Heart right ventricle (tissue), 16 donors: Measurements from ENCODE around the gene MAD2L1BP. TPM values are rescaled to one million over a fixed set of nuclear protein-coding genes. Genes with fewer than 3 reads are reported as not detected.

Experiments used
- ATAC-seq, 8 donors: fragments of 200-7000 bp; cut with Tn5 transposase; one replicate each; pipeline ENCODE4 v1.9.1; 2020; ENCODE audit warnings: mild to moderate bottlenecking in 8 of 8, moderate library complexity in 8 of 8, moderate number of reproducible peaks in 1 of 8
- DNase-seq, 2 donors: peaks; one replicate each; pipeline ENCODE4 v3.0.0-alpha.2; 2020
- H3K27ac ChIP-seq, 10 donors: fragments of 200-600 bp; sonication (generic) in 2 of 10; one replicate each; pipeline versions ENCODE4 v1.5.0 to v1.8.0; 2020 to 2022; ENCODE audit warnings: mild to moderate bottlenecking in 3 of 10
- H3K27me3 ChIP-seq, 7 donors: fragments of 200-600 bp; one replicate each; pipeline ENCODE4 v1.8.0; 2021 to 2022; ENCODE audit warnings: mild to moderate bottlenecking in 2 of 7
- H3K36me3 ChIP-seq, 9 donors: fragments of 200-600 bp; sonication (generic) in 1 of 9; one replicate each; pipeline versions ENCODE4 v1.5.0 to v1.8.0; 2020 to 2022; ENCODE audit warnings: mild to moderate bottlenecking in 2 of 9
- H3K4me1 ChIP-seq, 9 donors: fragments of 200-600 bp; sonication (generic) in 1 of 9; one replicate each; pipeline versions ENCODE4 v1.5.0 to v1.8.0; 2020 to 2022; ENCODE audit warnings: mild to moderate bottlenecking in 4 of 9
- H3K4me3 ChIP-seq, 10 donors: fragments of 200-600 bp; sonication (generic) in 2 of 10; one replicate each; pipeline versions ENCODE4 v1.5.0 to v1.8.0; 2020 to 2022; ENCODE audit warnings: mild to moderate bottlenecking in 7 of 10, moderate library complexity in 2 of 10
- H3K9me3 ChIP-seq, 11 donors: fragments of 200-600 bp in 10 of 11; sonication (generic) in 2 of 11; one replicate each; pipeline versions ENCODE4 v1.5.0 to v1.8.0; 2013 to 2022; ENCODE audit warnings: mild to moderate bottlenecking in 2 of 11, control low read depth in 1 of 11, moderate library complexity in 1 of 11
- CTCF ChIP-seq, 9 donors: fragments of 200-600 bp; sonication (generic) in 2 of 9; IDR thresholded peaks; one replicate each; pipeline versions ENCODE4 v1.5.0 to v1.8.0; 2021 to 2022; ENCODE audit warnings: antibody characterized with exemption in 9 of 9, mild to moderate bottlenecking in 5 of 9, moderate library complexity in 1 of 9
- WGBS, 2 donors: extraction: QIAGEN DNeasy Blood & Tissue Kit; methylation state at CpG; one replicate each; pipeline ENCODE4 v1.1.7; 2013; ENCODE audit warnings: inconsistent platforms in 1 of 2; 5-methylcytosine and 5-hydroxymethylcytosine counted together
- intact Hi-C, 10 donors: fragments of 100-400 bp; cut with DNase I; formaldehyde crosslinking; loops; one replicate each; pipeline versions ENCODE4 v1.11.1 to v1.14.2; 2022
- polyA plus RNA-seq, 2 donors: library from polyadenylated mRNA; stranded (reverse); fragments of 200-250 nt; gene quantifications; one replicate each; pipeline ENCODE4 v1.2.3, GENCODE V29; 2013
- total RNA-seq, 10 donors: library from RNA; stranded (reverse); fragmentation: NEBNext Ultra II Directional in 3 of 10; extraction: Animal tissue kit (Norgen Biotek cat#: 25700) in 3 of 10; gene quantifications; one replicate each; pipeline versions ENCODE4 v1.2.1 to v1.2.4, GENCODE V29; 2021 to 2023
- donor health status: Arrhythmogenic right ventricular cardiomyopathy.
- donor health status: ischemic (EF 13 %, LVEDD 7.1; RV severe dilation, severe dysfunction).
- donor health status: healthy with polysubstance abuse.
- donor health status: DM: no; HTN: yes; CAD: no.
- donor health status: DM: no; HTN: no; CAD: no.
- donor health status: ischemic (EF 25% LVEDD 6.9; RV normal size, moderate dysfunction).
- donor health status: ischemic (EF 25% LVEDD 5.7; RV mildly dilated, moderate dysfunction).
- donor health status: healthy.
- donor health status: DM: yes; HTN: yes; CAD: no.
- donor health status: Ischemic cardiomyopathy.
- donor health status: ischemic (EF 35%, LVEDD 5.7; RV mildly dilated, moderate dysfunction).
- donor health status: nonischemic (EF 11% LVEDD 7.7; RV severe dilation, severe dysfunction).
- donor health status: DM: yes; HTN: yes; CAD: no.
- donor health status: PGD.
- donor health status: ischemic (EF 29% LVEDD 5.4; RV normal size, mild dysfunction).
- donor health status: nonischemic (EF 23%, LVEDD 6.1; RV moderate dilation, normal function).

Gene MAD2L1BP
- total and polyA plus RNA-seq, 12 donors: 13.5 to 34.8 (median 28.1) TPM

- Histone ChIP-seq H3K36me3 (peaks cover 0 to 32% (median 12%) of the 10 kb centered on the region in 9 donors), H3K4me1 (peaks cover 26 to 49% (median 41%) of the 10 kb centered on the region in 9 donors), H3K4me3 (no peak overlapping the region), H3K27me3 (no peaks in the 10 kb centered on the region), H3K9me3 (no peaks in the 10 kb centered on the region), H3K27ac (peak overlapping the region in 9 of 10 donors; percentile 19 to 85 (median 79))
- intact Hi-C loops: loop anchor here (2.0 to 10.0 kb wide), 13 partner anchors 49 to 410 kb away; partner anchors contain the start of gene VEGFA (in 1 of the 10)
- peak; percentile 44 to 76 (median 67) for ATAC-seq
- peak; percentile 22 to 67 (median 55) for TF ChIP-seq CTCF (IDR thresholded peaks at IDR 0.05)
- WGBS, 2 donors: 18 to 26% methylated on average over 17 of the region's 17 CpGs
- DNase-seq: peak; percentile 57 to 59
Measured at GRCh38 chr6:43668151-43669028, 32.8 kb downstream of the MAD2L1BP start.

DNA sequence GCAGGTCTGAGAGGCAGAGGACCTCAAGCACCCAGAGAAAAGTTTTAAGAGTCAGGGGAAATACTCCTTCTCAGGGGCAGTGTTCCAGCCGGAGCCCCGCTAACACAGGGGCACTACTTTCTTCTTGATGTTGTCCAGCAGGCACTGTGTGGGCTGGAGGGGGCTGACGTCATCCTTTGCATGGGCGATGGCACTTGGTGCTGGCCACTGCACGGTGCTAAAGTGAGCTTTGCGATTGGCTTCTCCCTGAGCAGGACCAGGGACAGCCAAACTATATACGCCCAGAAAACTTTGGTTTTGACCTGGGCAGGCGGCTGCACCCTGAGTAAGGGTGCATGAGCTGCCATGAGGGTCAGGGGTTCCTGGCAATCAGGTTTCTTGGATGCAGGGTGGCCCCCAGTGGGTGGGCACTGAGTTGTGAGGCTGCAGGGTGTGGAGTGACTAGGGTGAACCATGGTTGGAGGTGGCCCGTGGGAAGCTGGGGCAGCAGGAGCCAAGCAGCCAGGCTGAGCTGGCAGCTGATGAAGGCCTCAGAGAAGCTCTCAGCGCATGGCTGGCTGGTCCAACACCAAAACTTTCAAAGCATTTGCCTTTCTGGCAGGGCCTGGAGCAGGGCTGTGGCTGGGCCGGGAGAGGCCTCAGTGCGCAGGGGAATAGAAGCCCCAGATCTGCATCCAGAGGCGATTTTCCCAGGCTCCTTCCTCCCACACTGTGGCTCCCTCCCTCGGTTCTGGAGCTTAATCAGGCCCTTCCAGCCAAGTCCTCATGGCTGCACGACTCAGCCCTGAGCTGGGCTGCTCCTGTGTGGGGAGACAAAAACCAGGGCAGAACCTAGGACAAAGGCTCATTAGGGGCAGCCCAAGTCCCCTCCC is 33.6 kb downstream of the MAD2L1BP start:
- Histone ChIP-seq H3K27ac (peak overlapping the region; percentile 19 to 85 (median 78)), H3K36me3 (peaks cover 0 to 41% (median 21%) of the 10 kb centered on the region in 9 donors), H3K4me1 (peaks cover 26 to 49% (median 41%) of the 10 kb centered on the region in 9 donors), H3K9me3 (no peaks in the 10 kb centered on the region), H3K27me3 (no peaks in the 10 kb centered on the region), H3K4me3 (no peak overlapping the region)
- TF ChIP-seq CTCF (IDR thresholded peaks at IDR 0.05): peak in 1 of 9 donors; percentile 11
- peak; percentile 62 to 81 (median 70) for ATAC-seq
- intact Hi-C loops: loop anchor here (2.0 to 10.0 kb wide), 13 partner anchors 48 to 410 kb away; partner anchors contain the start of gene VEGFA (in 1 of the 10)
- whole genome bisulfite sequencing, 2 donors: 36 to 37% methylated on average over 15 of the region's 15 CpGs
- DNase-seq: peak; percentile 72 to 77

GRCh38 chr6:43669922-43670622 is 34.4 kb downstream of the MAD2L1BP start:
- TF ChIP-seq CTCF (IDR thresholded peaks at IDR 0.05): no peak
- Histone ChIP-seq H3K27ac (peak overlapping the region; percentile 19 to 85 (median 78)), H3K4me3 (no peak overlapping the region), H3K9me3 (no peaks in the 10 kb centered on the region), H3K27me3 (no peaks in the 10 kb centered on the region), H3K36me3 (peaks cover 0 to 48% (median 29%) of the 10 kb centered on the region in 9 donors), H3K4me1 (peaks cover 26 to 49% (median 41%) of the 10 kb centered on the region in 9 donors)
- DNase-seq (no peak), ATAC-seq (peak in 4 of 8 donors; percentile 0 to 16 (median 10))
- intact Hi-C loops: loop anchor here (2.0 to 10.0 kb wide), 13 partner anchors 47 to 409 kb away; partner anchors contain the start of gene VEGFA (in 1 of the 10)
- WGBS, 2 donors: 79% methylated on average over 6 of the region's 6 CpGs
